ENCODE data around the gene SGK1. TPM values are rescaled to one million over a fixed set of nuclear protein-coding genes. Genes with fewer than 3 reads are reported as not detected.
"Not testable (repeated sequence)": the region's sequence is repeated elsewhere in the genome, so short reads cannot be mapped to it uniquely, and the experiment has no call there.

Gene SGK1
- total RNA-seq, 1 donor from 2014 or later, result 94.3 TPM

GRCh38 chr6:134182528-134182927 lies 135.4 kb downstream of the SGK1 start:
- no peak overlapping the region for H3K4me3 ChIP-seq (ENCODE audit: low read depth, low read length)
- DNase-seq (ENCODE audit: low read depth), result no peak
- no peak for TF ChIP-seq CTCF (IDR thresholded peaks at IDR 0.05; ENCODE audit: insufficient read depth, low read length, poor library complexity, severe bottlenecking)

GRCh38 chr6:134181726-134182125 lies 136.2 kb downstream of the SGK1 start:
- not testable (repeated sequence) for H3K27me3 ChIP-seq (ENCODE audit: control insufficient read depth, insufficient read depth, low read length); H3K36me3 ChIP-seq (ENCODE audit: control insufficient read depth, insufficient read depth, low read length); DNase-seq (ENCODE audit: low read depth); H3K4me3 ChIP-seq (ENCODE audit: low read depth, low read length)

More at GRCh38 chr6:134182528-134182927, 135.4 kb downstream of the SGK1 start:
- Histone ChIP-seq H3K36me3 (ENCODE audit: control insufficient read depth, insufficient read depth, low read length) (no peaks in the 10 kb centered on the region), H3K27me3 (ENCODE audit: control insufficient read depth, insufficient read depth, low read length) (no peaks in the 10 kb centered on the region)

- H3K27me3 ChIP-seq (ENCODE audit: control insufficient read depth, insufficient read depth, low read length); DNase-seq (ENCODE audit: low read depth); H3K4me3 ChIP-seq (ENCODE audit: low read depth, low read length); H3K36me3 ChIP-seq (ENCODE audit: control insufficient read depth, insufficient read depth, low read length): not testable (repeated sequence)
These were observed 136.7 kb downstream of the SGK1 start for GRCh38 chr6:134181251-134181650.

GRCh38 chr6:134180540-134180939 lies 137.4 kb downstream of the SGK1 start:
- H3K36me3 ChIP-seq (ENCODE audit: control insufficient read depth, insufficient read depth, low read length); DNase-seq (ENCODE audit: low read depth); H3K4me3 ChIP-seq (ENCODE audit: low read depth, low read length); H3K27me3 ChIP-seq (ENCODE audit: control insufficient read depth, insufficient read depth, low read length): not testable (repeated sequence)

GRCh38 chr6:134178161-134179044 lies 139.5 kb downstream of the SGK1 start:
- TF ChIP-seq CTCF (IDR thresholded peaks at IDR 0.05; ENCODE audit: insufficient read depth, low read length, poor library complexity, severe bottlenecking), result peak; percentile 86
- Histone ChIP-seq H3K4me3 (ENCODE audit: low read depth, low read length) (peak overlapping the region; percentile 24), H3K27me3 (ENCODE audit: control insufficient read depth, insufficient read depth, low read length) (no peaks in the 10 kb centered on the region), H3K36me3 (ENCODE audit: control insufficient read depth, insufficient read depth, low read length) (no peaks in the 10 kb centered on the region)
- peak; percentile 73 for DNase-seq (ENCODE audit: low read depth)

GRCh38 chr6:134177753-134178160 lies 140.2 kb downstream of the SGK1 start:
- TF ChIP-seq CTCF (IDR thresholded peaks at IDR 0.05; ENCODE audit: insufficient read depth, low read length, poor library complexity, severe bottlenecking), result no peak
- Histone ChIP-seq H3K27me3 (ENCODE audit: control insufficient read depth, insufficient read depth, low read length) (no peaks in the 10 kb centered on the region), H3K4me3 (ENCODE audit: low read depth, low read length) (no peak overlapping the region), H3K36me3 (ENCODE audit: control insufficient read depth, insufficient read depth, low read length) (peaks cover 1% of the 10 kb centered on the region)
- no peak for DNase-seq (ENCODE audit: low read depth)

GRCh38 chr6:134177236-134177635 lies 140.7 kb downstream of the SGK1 start:
- Histone ChIP-seq H3K4me3 (ENCODE audit: low read depth, low read length) (no peak overlapping the region), H3K36me3 (ENCODE audit: control insufficient read depth, insufficient read depth, low read length) (peaks cover 1% of the 10 kb centered on the region), H3K27me3 (ENCODE audit: control insufficient read depth, insufficient read depth, low read length) (no peaks in the 10 kb centered on the region)
- no peak for DNase-seq (ENCODE audit: low read depth)
- no peak for TF ChIP-seq CTCF (IDR thresholded peaks at IDR 0.05; ENCODE audit: insufficient read depth, low read length, poor library complexity, severe bottlenecking)
